Measurements from ENCODE around the gene KCNQ1.

DNA sequence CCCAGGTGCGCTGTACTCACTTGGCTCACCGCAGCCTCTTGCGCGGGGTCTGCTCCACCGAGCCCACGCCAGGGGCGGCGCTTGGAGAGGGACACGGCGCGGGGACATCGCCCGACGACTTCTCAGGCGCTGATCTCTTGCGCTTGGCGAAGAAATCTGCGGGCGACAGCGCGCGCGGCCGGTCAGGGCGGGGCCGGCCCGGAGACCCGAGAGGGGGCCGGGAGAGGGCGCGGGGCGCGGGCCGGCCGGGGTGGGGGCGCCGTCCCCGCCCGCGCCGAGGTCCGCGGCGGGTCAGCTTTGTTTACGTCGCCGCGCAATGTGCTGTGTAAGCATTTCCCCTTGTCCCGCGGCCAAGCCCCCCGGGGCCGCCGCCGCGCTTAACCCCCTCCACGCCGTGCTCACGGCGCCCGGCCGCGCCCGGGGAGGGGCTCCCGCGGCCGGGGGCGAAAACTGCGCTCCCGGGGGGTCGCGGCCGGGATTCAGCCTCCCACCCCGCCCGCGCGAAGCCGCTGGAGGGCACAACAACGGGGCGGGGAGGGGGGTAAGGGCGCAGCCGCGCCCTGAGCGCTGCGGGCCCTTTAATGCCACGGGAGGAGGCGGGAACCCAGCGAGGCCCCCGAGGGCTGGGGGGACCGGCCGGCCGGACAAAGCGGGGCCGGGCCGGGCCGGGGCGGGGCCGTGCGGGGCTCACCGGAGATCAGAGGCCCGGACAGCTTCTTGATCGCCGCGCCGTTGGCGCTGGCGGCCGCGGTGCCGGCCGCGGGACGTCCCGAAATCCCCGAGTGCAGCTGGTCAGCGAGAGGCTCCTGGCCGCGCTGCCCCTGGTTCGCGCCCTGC lies 439.4 kb downstream of the KCNQ1 start:
- TF ChIP-seq EP300 (IDR thresholded peaks at IDR 0.05) (no peak), POLR2A (IDR thresholded peaks at IDR 0.05) (no peak)
- TF ChIP-seq, protein P1, sequence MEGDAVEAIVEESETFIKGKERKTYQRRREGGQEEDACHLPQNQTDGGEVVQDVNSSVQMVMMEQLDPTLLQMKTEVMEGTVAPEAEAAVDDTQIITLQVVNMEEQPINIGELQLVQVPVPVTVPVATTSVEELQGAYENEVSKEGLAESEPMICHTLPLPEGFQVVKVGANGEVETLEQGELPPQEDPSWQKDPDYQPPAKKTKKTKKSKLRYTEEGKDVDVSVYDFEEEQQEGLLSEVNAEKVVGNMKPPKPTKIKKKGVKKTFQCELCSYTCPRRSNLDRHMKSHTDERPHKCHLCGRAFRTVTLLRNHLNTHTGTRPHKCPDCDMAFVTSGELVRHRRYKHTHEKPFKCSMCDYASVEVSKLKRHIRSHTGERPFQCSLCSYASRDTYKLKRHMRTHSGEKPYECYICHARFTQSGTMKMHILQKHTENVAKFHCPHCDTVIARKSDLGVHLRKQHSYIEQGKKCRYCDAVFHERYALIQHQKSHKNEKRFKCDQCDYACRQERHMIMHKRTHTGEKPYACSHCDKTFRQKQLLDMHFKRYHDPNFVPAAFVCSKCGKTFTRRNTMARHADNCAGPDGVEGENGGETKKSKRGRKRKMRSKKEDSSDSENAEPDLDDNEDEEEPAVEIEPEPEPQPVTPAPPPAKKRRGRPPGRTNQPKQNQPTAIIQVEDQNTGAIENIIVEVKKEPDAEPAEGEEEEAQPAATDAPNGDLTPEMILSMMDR (IDR thresholded peaks at IDR 0.05) = no peak

Measured in sigmoid colon (tissue), 4 donors.